AG04449 (cell line): ENCODE measurements around the gene ATXN2.
"Not testable (repeated sequence)": the region's sequence is repeated elsewhere in the genome, so short reads cannot be mapped to it uniquely, and the experiment has no call there.

Experiments
- CTCF ChIA-PET: fragments of 350-600 bp; formaldehyde crosslinking; extraction: SDS; loops from one replicate; lab custom pipeline; 2021; ENCODE audit warnings: antibody characterized with exemption; lab: Yijun Ruan, JAX
- POLR2A ChIA-PET: fragments of 400-600, 350-600 bp; formaldehyde crosslinking; extraction: SDS; loops from one replicate; lab custom pipeline; 2020; ENCODE audit warnings: antibody characterized with exemption, inconsistent platforms; lab: Yijun Ruan, JAX
- DNase-seq: peaks from one replicate; pipeline ENCODE4 v3.0.0-alpha.2; 2010; ENCODE audit warnings: low read depth, low spot score
- H3K4me3 ChIP-seq: 2 replicates; pipeline ENCODE4 v1.5.1; 2011; ENCODE audit warnings: low read depth, mild to moderate bottlenecking, control low read depth, low read length
- TF ChIP-seq, protein P1 (sequence below): IDR thresholded peaks from one replicate; pipeline ENCODE4 v1.5.1; 2011; ENCODE audit warnings: mild to moderate bottlenecking, moderate library complexity, low read length, control low read depth, inconsistent platforms; ENCODE audit not compliant: insufficient read depth; ENCODE audit errors: missing control alignments

Gene ATXN2

DNA sequence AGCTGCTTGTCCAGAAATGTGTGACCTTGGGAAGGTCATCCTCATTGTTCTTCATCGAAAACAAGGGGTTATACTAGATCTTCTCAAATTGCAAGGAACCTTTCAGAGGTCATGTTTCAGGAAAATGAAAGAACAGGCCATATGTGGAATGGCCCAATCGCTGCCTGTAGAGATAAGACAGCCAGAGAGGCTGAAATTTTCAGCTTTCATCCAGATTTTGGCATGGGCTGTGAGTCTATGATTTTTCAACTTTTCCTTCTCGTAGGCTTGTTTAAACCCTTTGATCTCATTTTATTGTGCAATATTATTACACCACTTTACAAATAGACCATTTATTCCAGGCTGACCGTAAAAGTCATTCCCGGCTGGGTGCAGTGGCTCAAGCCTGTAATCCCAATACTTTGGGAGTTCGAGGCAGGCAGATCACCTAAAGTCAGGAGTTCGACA, 17.1 kb upstream of the ATXN2 start:
- ChIA-PET CTCF (no interaction called here), POLR2A (no interaction called here)
- TF ChIP-seq, protein P1, sequence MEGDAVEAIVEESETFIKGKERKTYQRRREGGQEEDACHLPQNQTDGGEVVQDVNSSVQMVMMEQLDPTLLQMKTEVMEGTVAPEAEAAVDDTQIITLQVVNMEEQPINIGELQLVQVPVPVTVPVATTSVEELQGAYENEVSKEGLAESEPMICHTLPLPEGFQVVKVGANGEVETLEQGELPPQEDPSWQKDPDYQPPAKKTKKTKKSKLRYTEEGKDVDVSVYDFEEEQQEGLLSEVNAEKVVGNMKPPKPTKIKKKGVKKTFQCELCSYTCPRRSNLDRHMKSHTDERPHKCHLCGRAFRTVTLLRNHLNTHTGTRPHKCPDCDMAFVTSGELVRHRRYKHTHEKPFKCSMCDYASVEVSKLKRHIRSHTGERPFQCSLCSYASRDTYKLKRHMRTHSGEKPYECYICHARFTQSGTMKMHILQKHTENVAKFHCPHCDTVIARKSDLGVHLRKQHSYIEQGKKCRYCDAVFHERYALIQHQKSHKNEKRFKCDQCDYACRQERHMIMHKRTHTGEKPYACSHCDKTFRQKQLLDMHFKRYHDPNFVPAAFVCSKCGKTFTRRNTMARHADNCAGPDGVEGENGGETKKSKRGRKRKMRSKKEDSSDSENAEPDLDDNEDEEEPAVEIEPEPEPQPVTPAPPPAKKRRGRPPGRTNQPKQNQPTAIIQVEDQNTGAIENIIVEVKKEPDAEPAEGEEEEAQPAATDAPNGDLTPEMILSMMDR, result no peak
- no peak overlapping the region for H3K4me3 ChIP-seq
- no peak for DNase-seq

DNA sequence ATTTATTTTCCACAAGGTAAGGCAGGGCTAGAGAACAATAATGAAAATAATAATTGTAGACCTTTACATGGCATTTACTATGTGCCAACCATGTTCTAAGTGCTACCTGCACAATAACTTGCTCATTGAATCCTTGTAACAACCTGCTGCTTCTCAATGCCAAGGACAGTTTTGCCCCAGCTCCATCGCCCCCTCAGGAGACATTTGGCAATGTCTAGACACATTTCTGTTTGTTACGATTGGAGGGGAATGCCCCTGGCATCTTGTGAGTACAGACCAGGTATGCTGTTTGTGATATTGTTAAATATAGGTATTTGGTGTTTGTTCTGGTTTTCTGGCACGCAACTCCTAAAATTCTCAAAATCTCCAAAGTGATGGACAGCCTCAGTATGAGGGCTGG, 8.1 kb upstream of the ATXN2 start:
- TF ChIP-seq, protein P1, result no peak
- no peak overlapping the region for H3K4me3 ChIP-seq
- DNase-seq, result no peak
- POLR2A ChIA-PET, result no interaction called here
- CTCF ChIA-PET, result no interaction called here

DNA sequence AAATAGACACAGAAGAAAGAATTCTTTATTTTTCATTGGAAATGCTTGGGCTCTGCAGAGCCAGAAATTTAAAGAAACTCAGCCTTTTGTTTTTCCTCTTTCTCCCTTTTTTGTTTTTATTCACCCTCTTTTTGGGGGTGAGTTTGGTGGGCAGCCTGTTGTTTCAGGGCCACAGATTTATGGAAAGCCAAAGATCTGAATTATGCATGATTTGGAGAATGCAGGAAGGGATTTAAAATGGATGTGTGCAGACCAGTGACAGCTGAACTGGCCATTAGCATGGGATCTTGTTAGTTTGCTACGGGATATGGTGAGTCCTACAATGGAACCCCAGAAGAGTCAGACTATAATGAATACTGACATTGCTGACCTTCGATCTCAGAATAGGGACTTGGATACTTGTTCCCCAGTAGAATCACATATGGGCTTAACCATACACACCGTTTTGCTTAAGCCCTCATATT, 7.7 kb upstream of the ATXN2 start:
- no peak for DNase-seq
- TF ChIP-seq, protein P1, result no peak
- no peak overlapping the region for H3K4me3 ChIP-seq
- POLR2A ChIA-PET, result interaction anchor here (0.5 kb wide), 1 partner anchor 50 kb away, joined by 3 read pairs; no protein-coding TSS in a partner anchor
- CTCF ChIA-PET, result no interaction called here

DNA sequence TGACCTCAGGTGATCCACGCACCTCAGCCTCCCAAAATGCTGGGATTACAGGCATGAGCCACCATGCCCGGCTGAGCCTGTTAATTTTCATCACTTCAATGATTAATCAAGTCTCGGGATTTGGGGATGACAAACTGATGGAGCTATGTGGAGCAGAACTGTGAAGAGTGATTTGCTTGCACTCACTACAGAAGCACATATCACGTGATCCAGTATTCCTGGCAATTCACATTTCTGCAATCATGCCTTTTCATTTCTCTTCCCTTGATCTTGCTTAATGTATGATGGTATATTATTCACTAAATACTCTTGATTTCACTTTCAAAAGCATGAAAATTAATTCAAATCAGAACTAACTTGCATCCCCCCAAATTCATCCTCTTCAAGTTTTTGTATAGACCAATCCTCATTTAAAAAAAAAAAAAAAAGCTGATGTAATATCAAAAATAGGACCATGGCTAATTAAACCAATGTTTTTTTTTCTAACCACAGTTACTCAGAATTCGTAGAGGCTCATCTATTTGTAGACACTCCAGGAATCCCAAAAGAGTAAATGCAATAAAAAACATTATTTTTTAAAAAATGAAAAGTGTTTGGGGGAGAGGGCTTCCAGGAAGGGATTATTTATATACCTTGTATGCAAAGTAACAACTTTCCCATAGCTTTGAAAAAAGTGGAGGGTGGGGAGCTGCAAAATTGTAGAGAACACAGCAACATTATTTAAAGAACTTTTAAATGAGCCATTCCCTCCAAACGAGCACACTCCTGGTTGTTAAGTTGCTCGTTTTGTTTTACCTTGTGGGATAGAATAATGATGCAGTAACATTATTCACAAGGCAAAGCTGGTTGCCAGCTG, 7.0 kb upstream of the ATXN2 start:
- ChIA-PET POLR2A (interaction anchor here (0.5 kb wide), 1 partner anchor 49 kb away, joined by 3 read pairs; no protein-coding TSS in a partner anchor), CTCF (no interaction called here)

DNA sequence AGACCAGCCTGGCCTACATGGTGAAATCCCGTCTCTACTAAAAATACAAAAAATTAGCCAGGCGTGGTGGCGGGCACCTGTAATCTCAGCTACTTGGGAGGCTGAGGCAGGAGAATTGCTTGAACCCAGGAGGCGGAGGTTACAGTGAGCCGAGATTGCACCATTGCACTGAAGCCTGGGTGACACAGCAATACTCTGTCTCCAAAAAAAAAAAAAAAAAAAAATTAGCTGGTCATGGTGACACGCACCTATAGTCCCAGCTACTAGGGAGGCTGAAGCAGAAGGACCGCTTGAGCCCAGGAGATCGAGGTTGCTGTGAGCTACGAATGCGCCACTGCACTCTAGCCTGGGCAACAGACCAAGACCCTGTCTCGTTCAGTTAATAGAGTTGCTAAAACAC, 3.7 kb upstream of the ATXN2 start:
- H3K4me3 ChIP-seq, POLR2A ChIA-PET, CTCF ChIA-PET, DNase-seq: not testable (repeated sequence)

More for the DNA sequence above, 7.0 kb upstream of the ATXN2 start:
- TF ChIP-seq, protein P1, result no peak
- no peak overlapping the region for H3K4me3 ChIP-seq
- DNase-seq, result no peak

DNA sequence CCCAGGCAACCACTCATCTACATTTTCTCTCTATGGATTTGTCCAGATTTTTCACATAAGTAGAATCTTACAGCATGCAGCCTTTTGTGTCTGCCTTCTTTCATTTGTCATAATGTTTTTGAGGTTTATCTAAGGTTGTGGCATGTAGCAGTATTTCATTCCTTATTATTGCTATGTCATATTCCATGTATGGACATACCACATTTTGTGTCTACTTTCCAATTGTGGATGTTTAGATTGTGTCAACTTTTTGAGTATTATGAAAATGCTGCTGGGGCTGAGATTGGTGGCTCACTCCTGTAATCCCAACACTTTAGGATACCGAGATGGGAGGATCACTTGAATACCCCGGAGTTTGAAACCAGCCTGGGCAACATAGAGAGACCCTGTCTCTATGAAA, 3.2 kb upstream of the ATXN2 start:
- TF ChIP-seq, protein P1, result no peak
- ChIA-PET CTCF (no interaction called here), POLR2A (no interaction called here)
- DNase-seq, result no peak
- H3K4me3 ChIP-seq, result no peak overlapping the region

DNA sequence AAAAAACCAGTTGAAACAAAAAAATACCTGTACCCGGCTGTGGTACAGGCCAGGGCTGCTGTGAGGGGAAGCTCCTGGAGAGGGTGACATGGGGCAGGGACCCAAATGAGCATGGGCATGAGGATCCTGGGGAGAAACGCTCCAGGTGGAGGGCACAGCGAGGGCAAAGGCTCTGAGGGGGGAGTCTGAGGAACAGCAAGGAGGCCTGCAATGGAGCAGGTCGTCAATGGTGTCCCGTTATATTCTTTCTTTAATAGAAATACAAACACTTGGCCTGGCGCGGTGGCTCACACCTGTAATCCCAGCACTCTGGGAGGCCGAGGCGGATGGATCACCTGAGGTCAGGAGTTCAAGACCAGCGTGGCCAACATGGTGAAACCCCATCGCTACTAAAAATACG, 1.9 kb upstream of the ATXN2 start:
- POLR2A ChIA-PET, DNase-seq, H3K4me3 ChIP-seq, CTCF ChIA-PET: not testable (repeated sequence)
